ENCODE data around the gene PSAPL1.
"Not testable (repeated sequence)": the region's sequence is repeated elsewhere in the genome, so short reads cannot be mapped to it uniquely, and the experiment has no call there.

PSAPL1 gene

DNA sequence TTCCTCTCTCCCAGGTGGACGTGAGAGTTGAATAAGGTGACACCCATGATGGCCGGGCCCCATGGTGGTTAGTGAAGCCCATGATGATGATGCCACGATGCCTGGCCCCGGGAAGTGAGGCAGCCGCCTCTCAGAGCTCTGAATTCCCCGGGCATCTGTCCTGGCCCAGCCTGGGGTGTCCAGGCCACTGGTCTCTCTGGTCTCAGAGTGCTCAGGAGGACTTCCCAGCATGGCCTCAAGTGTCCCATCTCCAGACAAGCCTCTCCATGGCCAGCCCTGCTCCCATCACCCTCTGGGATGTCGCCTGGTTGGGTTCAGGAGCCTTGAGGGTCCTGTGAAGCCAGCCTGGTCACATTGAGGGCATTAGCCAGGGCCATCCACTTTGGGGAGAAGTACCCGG, 24.7 kb upstream of the PSAPL1 start:
- no peak overlapping the region for H3K9ac ChIP-seq (ENCODE audit: low read length)
- peaks cover 20% of the 10 kb centered on the region; the same call in 1 of the 2 replicates for H3K4me1 ChIP-seq (ENCODE audit: control insufficient read depth, insufficient read depth, low read length)
- H3K9me3 ChIP-seq (ENCODE audit: control insufficient read depth, insufficient read depth, low read depth, low read length), result no peaks in the 10 kb centered on the region
- no peak overlapping the region for H3K27ac ChIP-seq (ENCODE audit: low read depth, low read length)
- no peaks in the 10 kb centered on the region for H3K27me3 ChIP-seq (ENCODE audit: control insufficient read depth, insufficient read depth, low read length)
- no peaks in the 10 kb centered on the region for H3K36me3 ChIP-seq (ENCODE audit: control insufficient read depth, insufficient read depth, low read length)
- no peak overlapping the region for H3K4me3 ChIP-seq (ENCODE audit: low read depth, low read length)

DNA sequence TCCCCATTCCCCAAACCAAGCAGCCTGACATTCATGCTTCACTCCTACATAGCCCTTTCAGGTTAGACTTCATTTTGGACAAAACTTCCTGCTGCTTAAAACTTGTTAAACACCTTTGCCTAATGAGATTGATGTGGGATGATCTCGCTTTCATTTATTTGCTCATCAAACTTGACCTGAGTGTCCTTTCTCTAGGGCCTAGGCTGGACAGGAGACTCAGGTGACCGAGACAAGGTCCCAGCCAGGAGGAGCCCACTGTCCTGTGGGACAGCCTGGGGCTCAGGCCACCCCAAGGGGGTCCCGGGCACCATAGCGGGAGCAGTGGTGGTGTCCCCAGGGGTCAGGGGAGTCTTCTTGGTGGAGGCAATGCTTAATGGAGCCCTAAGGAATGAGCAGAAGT, 23.7 kb upstream of the PSAPL1 start:
- Histone ChIP-seq H3K9ac (ENCODE audit: low read length) (no peak overlapping the region), H3K36me3 (ENCODE audit: control insufficient read depth, insufficient read depth, low read length) (no peaks in the 10 kb centered on the region), H3K27ac (ENCODE audit: low read depth, low read length) (no peak overlapping the region), H3K9me3 (ENCODE audit: control insufficient read depth, insufficient read depth, low read depth, low read length) (no peaks in the 10 kb centered on the region), H3K4me1 (ENCODE audit: control insufficient read depth, insufficient read depth, low read length) (peaks cover 11% of the 10 kb centered on the region; the same call in 1 of the 2 replicates), H3K27me3 (ENCODE audit: control insufficient read depth, insufficient read depth, low read length) (no peaks in the 10 kb centered on the region), H3K4me3 (ENCODE audit: low read depth, low read length) (no peak overlapping the region)

DNA sequence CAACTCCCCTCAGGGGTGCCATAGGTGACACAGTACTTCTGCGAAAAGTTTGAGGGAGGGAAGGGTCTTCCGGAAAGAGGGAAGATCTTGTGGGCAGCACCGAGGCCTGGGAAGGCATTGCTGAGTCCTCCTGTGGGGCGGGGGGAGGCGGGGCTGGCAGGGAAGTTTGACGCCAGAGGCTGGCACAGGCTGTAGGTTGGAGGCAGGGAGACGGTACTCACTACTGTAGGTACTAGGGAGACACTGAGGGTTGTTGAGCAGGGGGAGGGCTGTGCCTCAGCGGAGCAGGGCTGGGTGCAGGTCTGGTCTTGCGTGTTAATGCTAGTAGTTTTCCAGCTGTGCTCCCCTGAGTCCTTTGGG, 23.3 kb upstream of the PSAPL1 start:
- Histone ChIP-seq H3K27ac (ENCODE audit: low read depth, low read length) (no peak overlapping the region), H3K36me3 (ENCODE audit: control insufficient read depth, insufficient read depth, low read length) (no peaks in the 10 kb centered on the region), H3K9ac (ENCODE audit: low read length) (no peak overlapping the region), H3K4me1 (ENCODE audit: control insufficient read depth, insufficient read depth, low read length) (peaks cover 11% of the 10 kb centered on the region; the same call in 1 of the 2 replicates), H3K9me3 (ENCODE audit: control insufficient read depth, insufficient read depth, low read depth, low read length) (no peaks in the 10 kb centered on the region), H3K27me3 (ENCODE audit: control insufficient read depth, insufficient read depth, low read length) (no peaks in the 10 kb centered on the region), H3K4me3 (ENCODE audit: low read depth, low read length) (no peak overlapping the region)

DNA sequence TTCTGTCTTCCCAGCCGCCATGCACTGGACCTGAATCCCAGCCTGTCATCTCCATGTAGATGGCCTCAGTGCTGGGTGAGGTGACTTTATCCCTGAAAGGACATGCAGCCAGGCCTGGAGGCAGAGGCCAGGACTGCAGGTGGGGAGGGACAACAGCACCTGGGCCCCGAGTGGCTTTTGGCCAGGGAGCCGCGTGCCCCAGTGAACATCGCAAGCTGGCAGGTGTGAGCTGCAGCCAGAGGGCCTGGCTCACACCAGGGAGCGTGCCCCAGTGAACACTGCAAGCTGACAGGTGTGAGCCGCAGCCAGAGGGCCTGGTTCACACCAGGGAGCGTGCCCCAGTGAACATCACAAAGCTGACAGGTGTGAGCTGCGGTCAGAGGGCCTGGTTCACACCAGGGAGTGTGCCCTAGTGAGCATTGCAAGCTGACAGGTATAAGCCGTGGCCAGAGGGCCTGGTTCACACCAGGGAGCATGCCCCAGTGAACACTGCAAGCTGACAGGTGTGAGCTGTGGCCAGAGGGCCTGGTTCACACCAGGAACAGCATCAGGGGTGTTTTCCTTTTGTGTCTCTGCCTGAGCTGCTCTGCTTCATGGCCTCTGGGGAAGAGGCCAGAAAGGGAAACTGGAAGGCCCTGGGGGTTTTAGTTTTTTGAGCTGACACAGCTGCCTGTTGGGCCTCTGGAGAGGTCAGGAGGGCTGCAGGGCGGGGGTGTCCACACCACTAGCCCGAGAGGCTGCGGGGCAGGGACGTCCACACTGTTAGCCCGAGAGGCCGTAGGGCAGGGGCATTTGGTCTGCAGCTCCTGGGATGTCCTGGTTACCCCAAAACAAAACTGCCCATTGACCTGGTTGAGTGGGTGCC, 22.7 kb upstream of the PSAPL1 start:
- Histone ChIP-seq H3K9me3 (ENCODE audit: control insufficient read depth, insufficient read depth, low read depth, low read length) (no peaks in the 10 kb centered on the region), H3K4me3 (ENCODE audit: low read depth, low read length) (no peak overlapping the region), H3K27me3 (ENCODE audit: control insufficient read depth, insufficient read depth, low read length) (no peaks in the 10 kb centered on the region), H3K9ac (ENCODE audit: low read length) (no peak overlapping the region), H3K27ac (ENCODE audit: low read depth, low read length) (no peak overlapping the region), H3K4me1 (ENCODE audit: control insufficient read depth, insufficient read depth, low read length) (peaks cover 11% of the 10 kb centered on the region; the same call in 1 of the 2 replicates), H3K36me3 (ENCODE audit: control insufficient read depth, insufficient read depth, low read length) (no peaks in the 10 kb centered on the region)

DNA sequence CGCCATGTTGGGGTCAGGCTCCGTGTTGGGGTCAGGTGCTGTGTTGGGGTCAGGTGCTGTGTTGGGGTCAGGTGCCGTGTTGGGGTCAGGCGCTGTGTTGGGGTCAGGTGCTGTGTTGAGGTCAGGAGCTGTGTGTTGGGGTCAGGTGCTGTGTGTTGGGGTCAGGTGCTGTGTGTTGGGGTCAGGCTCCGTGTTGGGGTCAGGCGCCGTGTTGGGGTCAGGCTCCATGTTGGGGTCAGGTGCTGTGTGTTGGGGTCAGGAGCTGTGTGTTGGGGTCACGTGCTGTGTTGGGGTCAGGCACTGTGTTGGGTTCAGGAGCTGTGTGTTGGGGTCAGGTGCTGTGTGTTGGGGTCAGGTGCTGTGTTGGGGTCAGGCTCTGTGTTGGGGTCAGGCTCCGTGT, 18.1 kb upstream of the PSAPL1 start:
- not testable (repeated sequence) for H3K4me1 ChIP-seq (ENCODE audit: control insufficient read depth, insufficient read depth, low read length)

DNA sequence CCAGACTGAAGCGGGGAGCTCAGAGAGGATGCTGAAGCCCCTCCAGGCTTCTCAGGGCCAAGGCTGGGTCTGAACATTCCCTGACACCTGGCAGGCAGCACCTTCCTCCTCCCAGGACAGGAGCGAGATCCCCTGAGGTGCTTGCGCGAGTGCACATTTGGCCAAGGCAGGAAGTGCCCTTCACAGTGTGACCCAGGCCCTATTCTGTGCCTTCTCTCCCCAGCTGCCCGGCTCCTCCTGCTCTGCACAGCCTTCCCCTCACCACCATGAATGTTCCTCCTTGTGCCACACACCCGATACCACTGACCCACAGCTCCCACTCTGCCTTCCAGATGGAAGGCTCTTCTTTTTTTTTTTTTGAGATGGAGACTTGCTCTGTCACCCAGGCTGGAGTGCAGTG, 17.1 kb upstream of the PSAPL1 start:
- Histone ChIP-seq H3K36me3 (ENCODE audit: control insufficient read depth, insufficient read depth, low read length) (no peaks in the 10 kb centered on the region), H3K27me3 (ENCODE audit: control insufficient read depth, insufficient read depth, low read length) (peaks cover 8% of the 10 kb centered on the region; the same call in 1 of the 2 replicates), H3K4me3 (ENCODE audit: low read depth, low read length) (no peak overlapping the region), H3K9ac (ENCODE audit: low read length) (no peak overlapping the region), H3K9me3 (ENCODE audit: control insufficient read depth, insufficient read depth, low read depth, low read length) (no peaks in the 10 kb centered on the region), H3K27ac (ENCODE audit: low read depth, low read length) (no peak overlapping the region), H3K4me1 (ENCODE audit: control insufficient read depth, insufficient read depth, low read length) (no peaks in the 10 kb centered on the region)

More for the DNA sequence above, 18.1 kb upstream of the PSAPL1 start:
- not testable (repeated sequence) for H3K9me3 ChIP-seq (ENCODE audit: control insufficient read depth, insufficient read depth, low read depth, low read length); H3K9ac ChIP-seq (ENCODE audit: low read length); H3K36me3 ChIP-seq (ENCODE audit: control insufficient read depth, insufficient read depth, low read length); H3K27me3 ChIP-seq (ENCODE audit: control insufficient read depth, insufficient read depth, low read length); H3K4me3 ChIP-seq (ENCODE audit: low read depth, low read length); H3K27ac ChIP-seq (ENCODE audit: low read depth, low read length)

DNA sequence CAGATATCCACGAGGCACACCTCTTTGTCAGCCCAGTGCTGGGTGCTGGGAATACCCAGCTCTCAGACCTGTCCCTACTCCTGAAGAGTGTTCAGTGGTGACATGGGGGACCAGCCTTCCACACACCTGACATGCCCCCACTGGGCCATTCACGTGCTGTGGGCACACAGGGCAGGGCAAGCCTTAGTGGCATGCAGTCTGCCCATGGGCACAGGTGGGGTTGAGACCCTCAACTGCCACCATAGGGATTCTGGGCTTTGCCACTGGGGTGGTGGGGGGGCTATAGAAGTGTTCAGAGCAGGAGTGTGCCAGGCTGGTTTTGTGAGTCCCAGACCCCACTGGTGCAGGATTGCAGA, 16.7 kb upstream of the PSAPL1 start:
- H3K4me3 ChIP-seq (ENCODE audit: low read depth, low read length), result no peak overlapping the region
- peaks cover 8% of the 10 kb centered on the region; the same call in 1 of the 2 replicates for H3K27me3 ChIP-seq (ENCODE audit: control insufficient read depth, insufficient read depth, low read length)
- no peaks in the 10 kb centered on the region for H3K4me1 ChIP-seq (ENCODE audit: control insufficient read depth, insufficient read depth, low read length)
- no peak overlapping the region for H3K9ac ChIP-seq (ENCODE audit: low read length)
- H3K36me3 ChIP-seq (ENCODE audit: control insufficient read depth, insufficient read depth, low read length), result no peaks in the 10 kb centered on the region
- H3K9me3 ChIP-seq (ENCODE audit: control insufficient read depth, insufficient read depth, low read depth, low read length), result no peaks in the 10 kb centered on the region
- H3K27ac ChIP-seq (ENCODE audit: low read depth, low read length), result no peak overlapping the region

DNA sequence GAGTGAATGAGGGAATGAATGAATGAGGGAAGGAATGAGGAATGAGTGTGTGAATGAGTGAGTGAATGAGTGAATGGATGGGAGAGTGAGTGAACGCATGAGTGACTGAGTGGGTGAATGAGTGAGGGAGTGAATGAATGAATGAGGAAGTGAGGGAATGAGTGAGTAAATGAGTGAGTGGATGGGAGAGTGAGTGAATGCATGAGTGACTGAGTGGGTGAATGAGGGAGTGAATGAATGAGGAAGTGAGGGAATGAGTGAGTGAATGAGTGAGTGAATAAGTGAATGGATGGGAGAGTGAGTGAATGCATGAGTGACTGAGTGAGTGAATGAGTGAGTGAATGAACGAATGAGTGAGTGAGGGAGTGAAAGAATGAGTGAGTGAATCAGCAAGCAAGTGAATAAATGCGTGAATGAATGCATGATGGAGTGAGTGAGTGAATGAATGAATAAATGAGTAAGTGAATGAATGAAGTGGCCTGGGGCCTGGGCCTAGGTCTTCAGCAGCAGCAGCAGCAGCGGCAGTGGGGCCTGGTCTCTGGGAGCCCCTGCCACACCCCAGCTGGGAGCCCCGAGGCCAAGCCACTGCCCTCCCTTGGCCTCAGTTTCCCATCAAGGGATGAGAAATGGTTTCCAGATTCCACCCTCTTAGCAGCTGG, 16.2 kb upstream of the PSAPL1 start:
- Histone ChIP-seq H3K4me1 (ENCODE audit: control insufficient read depth, insufficient read depth, low read length) (no peaks in the 10 kb centered on the region), H3K27ac (ENCODE audit: low read depth, low read length) (no peak overlapping the region), H3K9me3 (ENCODE audit: control insufficient read depth, insufficient read depth, low read depth, low read length) (no peaks in the 10 kb centered on the region), H3K9ac (ENCODE audit: low read length) (no peak overlapping the region), H3K4me3 (ENCODE audit: low read depth, low read length) (no peak overlapping the region), H3K27me3 (ENCODE audit: control insufficient read depth, insufficient read depth, low read length) (peaks cover 8% of the 10 kb centered on the region; the same call in 1 of the 2 replicates), H3K36me3 (ENCODE audit: control insufficient read depth, insufficient read depth, low read length) (no peaks in the 10 kb centered on the region)

DNA sequence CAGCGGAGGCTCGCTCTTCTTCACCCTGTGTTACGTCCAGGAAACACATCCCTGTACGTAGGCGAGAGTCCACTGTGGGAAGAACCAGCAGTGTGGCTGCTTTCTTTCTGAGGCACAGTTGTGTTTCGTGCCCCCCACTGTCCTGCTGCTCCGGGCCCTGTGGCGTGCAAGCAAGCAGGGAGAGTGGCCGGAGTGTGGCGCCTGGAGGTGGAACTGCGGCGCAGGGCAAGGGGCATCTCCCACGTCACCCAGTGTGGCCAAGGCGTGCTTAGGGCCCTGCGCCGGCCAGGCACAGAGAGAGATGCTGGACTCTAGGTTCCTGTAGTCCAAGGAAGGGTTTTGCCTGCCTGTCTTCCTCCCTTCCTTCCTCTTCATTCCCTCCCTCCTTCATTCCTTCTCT, 13.3 kb upstream of the PSAPL1 start:
- Histone ChIP-seq H3K9me3 (ENCODE audit: control insufficient read depth, insufficient read depth, low read depth, low read length) (no peaks in the 10 kb centered on the region), H3K4me1 (ENCODE audit: control insufficient read depth, insufficient read depth, low read length) (no peaks in the 10 kb centered on the region), H3K27me3 (ENCODE audit: control insufficient read depth, insufficient read depth, low read length) (peaks cover 8% of the 10 kb centered on the region; the same call in 1 of the 2 replicates), H3K36me3 (ENCODE audit: control insufficient read depth, insufficient read depth, low read length) (no peaks in the 10 kb centered on the region), H3K9ac (ENCODE audit: low read length) (no peak overlapping the region), H3K4me3 (ENCODE audit: low read depth, low read length) (no peak overlapping the region), H3K27ac (ENCODE audit: low read depth, low read length) (no peak overlapping the region)

DNA sequence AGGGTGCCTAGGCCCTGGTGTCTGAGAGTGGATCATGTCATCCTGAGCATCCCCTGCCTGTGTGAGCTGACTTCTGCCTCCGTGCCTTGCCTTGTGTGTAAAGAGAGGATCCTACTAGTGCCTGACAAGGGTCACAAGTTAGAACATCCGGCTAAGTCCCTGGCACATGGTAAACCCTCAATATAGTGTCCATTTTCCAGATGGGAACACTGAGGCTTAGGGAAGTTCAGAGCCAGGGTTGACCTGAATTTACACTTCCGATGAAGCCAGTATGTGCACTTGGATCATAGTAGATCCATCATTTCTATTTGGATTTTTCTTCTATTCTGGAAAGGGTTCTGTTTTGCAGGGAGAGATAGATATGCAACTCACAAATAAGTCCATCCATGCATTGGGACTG, 12.5 kb upstream of the PSAPL1 start:
- H3K9ac ChIP-seq (ENCODE audit: low read length), result no peak overlapping the region
- no peaks in the 10 kb centered on the region for H3K36me3 ChIP-seq (ENCODE audit: control insufficient read depth, insufficient read depth, low read length)
- no peaks in the 10 kb centered on the region for H3K9me3 ChIP-seq (ENCODE audit: control insufficient read depth, insufficient read depth, low read depth, low read length)
- no peak overlapping the region for H3K4me3 ChIP-seq (ENCODE audit: low read depth, low read length)
- H3K27me3 ChIP-seq (ENCODE audit: control insufficient read depth, insufficient read depth, low read length), result peaks cover 8% of the 10 kb centered on the region; the same call in 1 of the 2 replicates
- H3K27ac ChIP-seq (ENCODE audit: low read depth, low read length), result no peak overlapping the region
- H3K4me1 ChIP-seq (ENCODE audit: control insufficient read depth, insufficient read depth, low read length), result peaks cover 4% of the 10 kb centered on the region; the same call in 1 of the 2 replicates

DNA sequence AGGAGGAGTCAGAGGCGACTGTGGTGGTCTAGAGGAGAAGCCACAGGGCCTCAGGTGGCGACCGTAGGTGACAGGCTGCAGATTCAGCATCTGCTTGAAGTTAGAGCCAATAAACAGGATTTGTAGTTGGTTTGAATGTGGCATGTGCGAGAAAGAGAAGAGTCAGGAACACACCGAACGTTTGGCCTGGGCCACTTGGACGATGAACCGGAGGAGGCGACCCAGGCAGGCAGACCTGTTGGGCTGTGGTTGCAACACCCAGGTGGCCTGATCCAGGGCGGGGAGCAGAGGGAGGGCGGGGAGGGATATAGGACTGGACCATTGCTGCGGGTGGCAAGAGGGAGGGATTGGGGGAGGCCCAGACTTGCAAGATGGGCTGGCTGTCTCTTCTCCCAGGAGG, 10.0 kb upstream of the PSAPL1 start:
- Histone ChIP-seq H3K27ac (ENCODE audit: low read depth, low read length) (no peak overlapping the region), H3K27me3 (ENCODE audit: control insufficient read depth, insufficient read depth, low read length) (peaks cover 8% of the 10 kb centered on the region; the same call in 1 of the 2 replicates), H3K36me3 (ENCODE audit: control insufficient read depth, insufficient read depth, low read length) (no peaks in the 10 kb centered on the region), H3K4me1 (ENCODE audit: control insufficient read depth, insufficient read depth, low read length) (peaks cover 9% of the 10 kb centered on the region; the same call in 1 of the 2 replicates), H3K9ac (ENCODE audit: low read length) (no peak overlapping the region), H3K4me3 (ENCODE audit: low read depth, low read length) (no peak overlapping the region), H3K9me3 (ENCODE audit: control insufficient read depth, insufficient read depth, low read depth, low read length) (0 out of 2 replicates have a peak, but pooled peaks cover 6% of the 10 kb centered on the region)

Measured in HUES6 (cell line).